CD8-positive, alpha-beta memory T cell (primary cell): ENCODE measurements around the gene FAM83C. TPM values are rescaled to one million over a fixed set of nuclear protein-coding genes. Genes with fewer than 3 reads are reported as not detected.

Experiments
- CTCF ChIA-PET: fragments of 350-600 bp; sonication (Branson Sonifier 250); formaldehyde crosslinking; loops from one replicate; lab custom pipeline; 2021; ENCODE audit warnings: antibody characterized with exemption; lab: Charles Lee
- POLR2A ChIA-PET: fragments of 350-600 bp; sonication (Branson Sonifier 250); formaldehyde crosslinking; loops from one replicate; lab custom pipeline; 2021; ENCODE audit warnings: antibody characterized with exemption; lab: Charles Lee
- DNase-seq, 5 donors: peaks; one replicate each; pipeline versions ENCODE4 v3.0.0 to v3.0.0-alpha.2; 2020 to 2022; ENCODE audit warnings: mixed read lengths in 1 of 5
- H3K27ac ChIP-seq: one replicate; pipeline ENCODE4 v1.7.0; 2013; ENCODE audit warnings: low read depth, mild to moderate bottlenecking, low read length, moderate library complexity
- H3K27me3 ChIP-seq: 2 replicates; pipeline ENCODE4 v1.7.0; 2013; ENCODE audit warnings: low read length, mild to moderate bottlenecking; ENCODE audit not compliant: insufficient read depth, poor library complexity, severe bottlenecking
- H3K36me3 ChIP-seq: 2 replicates; pipeline ENCODE4 v1.7.0; 2013; ENCODE audit warnings: mild to moderate bottlenecking, low read length, moderate library complexity; ENCODE audit not compliant: insufficient read depth
- H3K4me1 ChIP-seq: 2 replicates; pipeline ENCODE4 v1.7.0; 2013; ENCODE audit warnings: mild to moderate bottlenecking, low read length, moderate library complexity; ENCODE audit not compliant: insufficient read depth
- H3K4me3 ChIP-seq: 2 replicates; pipeline ENCODE4 v1.7.0; 2013; ENCODE audit warnings: mild to moderate bottlenecking, low read length
- H3K9me3 ChIP-seq: 2 replicates; pipeline ENCODE4 v1.7.0; 2013; ENCODE audit warnings: mild to moderate bottlenecking, low read length
- H3K27ac Mint-ChIP-seq, 8 donors: one replicate each; pipeline ENCODE4 v1.8.0; 2020 to 2021; ENCODE audit warnings: mixed read lengths in 8 of 8, mild to moderate bottlenecking in 6 of 8, inconsistent platforms in 3 of 8, moderate library complexity in 3 of 8
- H3K27me3 Mint-ChIP-seq, 2 donors: one replicate each; pipeline ENCODE4 v1.8.0; 2020 to 2021; ENCODE audit warnings: mixed read lengths in 2 of 2, mild to moderate bottlenecking in 1 of 2, moderate library complexity in 1 of 2
- H3K36me3 Mint-ChIP-seq, 3 donors: one replicate each; pipeline ENCODE4 v1.8.0; 2020 to 2021; ENCODE audit warnings: mixed read lengths in 3 of 3, inconsistent platforms in 1 of 3, mild to moderate bottlenecking in 1 of 3
- H3K4me1 Mint-ChIP-seq, 3 donors: one replicate each; pipeline ENCODE4 v1.8.0; 2020 to 2021; ENCODE audit warnings: mixed read lengths in 3 of 3, inconsistent platforms in 1 of 3, mild to moderate bottlenecking in 1 of 3
- H3K4me3 Mint-ChIP-seq, 7 donors: one replicate each; pipeline ENCODE4 v1.8.0; 2020 to 2021; ENCODE audit warnings: mixed read lengths in 7 of 7, mild to moderate bottlenecking in 6 of 7, moderate library complexity in 4 of 7, inconsistent platforms in 2 of 7
- H3K9me3 Mint-ChIP-seq, 5 donors: one replicate each; pipeline ENCODE4 v1.8.0; 2020 to 2022; ENCODE audit warnings: mixed read lengths in 5 of 5, mild to moderate bottlenecking in 3 of 5, moderate library complexity in 2 of 5, inconsistent platforms in 1 of 5
- polyA plus RNA-seq: library from polyadenylated mRNA; unstranded; fragments of 300-500 nt; fragmentation: Illumina TruSeq; gene quantifications from one replicate; pipeline ENCODE4 v1.2.3, GENCODE V29; 2021
- total RNA-seq, 2 experiments: library from RNA; stranded (reverse); gene quantifications; one replicate each; pipeline ENCODE4 v1.2.3, GENCODE V29; 2021

The FAM83C gene
- total and polyA plus RNA-seq, 3 experiments from 2014 or later: not detected

GRCh38 chr20:35287509-35288324, 4.5 kb downstream of the FAM83C start:
- Histone ChIP-seq H3K9me3 (no peaks in the 10 kb centered on the region), H3K36me3 (no peaks in the 10 kb centered on the region), H3K27ac (no peak overlapping the region), H3K27me3 (no peaks in the 10 kb centered on the region), H3K4me1 (peaks cover 14% of the 10 kb centered on the region), H3K4me3 (no peak overlapping the region)
- peaks cover 19 to 31% (median 23%) of the 10 kb centered on the region in 3 donors for H3K4me1 Mint-ChIP-seq
- H3K4me3 Mint-ChIP-seq: peak overlapping the region in 1 of 7 donors; percentile 48
- ChIA-PET CTCF (interaction anchor here (2.6 kb wide), 1 partner anchor 17 kb away, joined by 11 read pairs; no protein-coding TSS in a partner anchor), POLR2A (interaction anchor here (0.5 to 1.5 kb wide), 2 partner anchors 10 to 23 kb away, joined by 3 read pairs; partner anchors contain the start of gene MMP24OS)
- peaks cover 0 to 13% (median 3%) of the 10 kb centered on the region in 3 donors for H3K36me3 Mint-ChIP-seq
- no peak overlapping the region for H3K27ac Mint-ChIP-seq
- no peaks in the 10 kb centered on the region for H3K9me3 Mint-ChIP-seq
- DNase-seq: no peak
- H3K27me3 Mint-ChIP-seq: peaks cover 0 to 3% of the 10 kb centered on the region in 2 donors

DNA sequence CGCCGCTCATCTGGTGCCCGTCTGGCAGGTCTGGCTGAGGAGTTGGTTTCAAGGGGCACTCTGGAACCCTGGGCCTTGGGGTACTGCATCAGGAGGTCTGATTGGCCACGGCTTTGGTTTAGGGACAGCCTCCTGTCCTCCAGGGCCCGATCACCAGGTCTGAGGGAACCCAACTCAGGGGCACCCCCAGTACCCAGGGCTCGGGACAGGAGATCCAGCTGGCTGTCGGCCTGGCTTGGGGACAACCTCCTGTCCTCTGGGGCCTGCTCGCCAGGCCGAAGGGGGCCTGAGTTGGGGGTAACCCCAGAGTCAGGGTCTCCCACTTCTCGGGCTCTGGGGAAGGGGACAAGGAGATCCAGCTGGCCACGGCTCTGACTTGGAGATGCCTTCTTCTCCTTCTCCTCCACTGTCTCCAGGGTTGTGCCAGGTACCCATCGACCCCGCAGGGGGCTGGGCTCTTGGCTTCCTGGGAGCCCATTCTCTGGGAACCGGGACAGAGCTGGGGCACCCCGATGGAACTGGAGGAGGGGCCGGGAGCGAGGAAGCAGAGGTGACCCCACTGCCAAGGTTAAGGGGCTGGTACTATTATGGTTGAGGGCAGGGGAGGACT, 5.2 kb downstream of the FAM83C start:
- no peaks in the 10 kb centered on the region for H3K9me3 Mint-ChIP-seq
- DNase-seq: no peak
- no peak overlapping the region for H3K27ac Mint-ChIP-seq
- peaks cover 0 to 18% (median 6%) of the 10 kb centered on the region in 3 donors for H3K36me3 Mint-ChIP-seq
- Histone ChIP-seq H3K27ac (no peak overlapping the region), H3K9me3 (no peaks in the 10 kb centered on the region), H3K27me3 (no peaks in the 10 kb centered on the region), H3K36me3 (no peaks in the 10 kb centered on the region), H3K4me1 (peaks cover 14% of the 10 kb centered on the region), H3K4me3 (no peak overlapping the region)
- ChIA-PET CTCF (no interaction called here), POLR2A (no interaction called here)
- peaks cover 22 to 36% (median 27%) of the 10 kb centered on the region in 3 donors for H3K4me1 Mint-ChIP-seq
- H3K4me3 Mint-ChIP-seq: peak overlapping the region in 1 of 7 donors; percentile 34
- peaks cover 0 to under 1% of the 10 kb centered on the region in 2 donors for H3K27me3 Mint-ChIP-seq

DNA sequence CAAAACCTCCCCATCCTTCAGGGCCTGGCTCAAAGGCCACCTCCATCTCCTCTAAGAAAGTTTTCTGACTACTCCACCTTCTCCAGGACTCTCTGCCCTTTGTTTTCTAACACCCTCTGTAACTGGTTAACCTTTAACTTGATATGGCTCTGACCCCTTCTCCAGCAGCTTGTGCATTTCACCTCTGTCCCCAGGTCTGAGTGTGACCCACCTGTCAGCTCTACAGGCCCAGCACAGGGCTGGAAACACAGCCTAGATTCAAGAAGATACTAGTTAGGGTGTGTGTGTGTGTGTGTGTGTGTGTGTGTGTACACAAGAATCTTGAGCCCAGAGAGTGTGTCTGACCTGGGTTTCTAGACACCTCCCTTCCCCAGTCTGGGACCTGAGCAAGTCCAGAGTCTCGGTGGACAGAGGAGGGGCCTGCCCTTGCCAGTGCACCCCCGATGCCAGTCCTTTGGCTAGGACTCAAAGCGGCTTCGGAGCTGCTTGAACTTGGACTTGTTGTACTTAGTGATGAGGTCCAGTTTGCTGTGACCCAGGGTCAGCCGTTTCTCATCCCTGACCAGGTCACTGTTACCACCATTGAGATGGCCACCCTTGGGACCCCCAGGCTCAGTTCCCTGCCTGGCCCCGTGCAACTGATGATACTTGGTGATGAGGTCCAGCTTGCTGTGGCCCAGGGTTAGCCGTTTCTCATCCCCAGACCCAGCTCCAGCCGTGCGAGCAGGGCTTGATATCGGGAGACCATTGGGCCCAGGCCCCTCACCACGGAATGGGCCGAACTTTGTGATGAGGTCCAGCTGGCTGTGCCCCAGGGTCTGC, 5.9 kb downstream of the FAM83C start:
- peaks cover 0 to 25% (median 6%) of the 10 kb centered on the region in 3 donors for H3K36me3 Mint-ChIP-seq
- peaks cover 22 to 41% (median 27%) of the 10 kb centered on the region in 3 donors for H3K4me1 Mint-ChIP-seq
- Histone ChIP-seq H3K27me3 (no peaks in the 10 kb centered on the region), H3K9me3 (no peaks in the 10 kb centered on the region), H3K36me3 (no peaks in the 10 kb centered on the region), H3K4me1 (peaks cover 14% of the 10 kb centered on the region), H3K4me3 (no peak overlapping the region), H3K27ac (no peak overlapping the region)
- ChIA-PET CTCF (no interaction called here), POLR2A (no interaction called here)
- H3K9me3 Mint-ChIP-seq: no peaks in the 10 kb centered on the region
- peak overlapping the region; percentile 20 to 93 (median 82) for H3K27ac Mint-ChIP-seq
- DNase-seq: no peak
- H3K27me3 Mint-ChIP-seq: peaks cover 0 to 1% of the 10 kb centered on the region in 2 donors
- H3K4me3 Mint-ChIP-seq: peak overlapping the region; percentile 87 to 98 (median 90)

DNA sequence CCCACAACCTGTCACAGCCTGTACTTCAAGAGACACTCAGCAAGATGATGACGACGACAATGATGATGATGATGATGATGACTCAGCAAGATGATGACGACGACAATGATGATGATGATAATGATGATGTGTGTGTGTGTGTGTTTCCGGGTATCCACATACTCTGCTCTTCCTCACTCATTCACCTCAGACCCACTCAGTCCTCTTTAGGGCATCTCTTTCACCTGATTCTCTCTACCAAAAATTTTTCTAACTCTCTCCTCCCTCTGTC, 6.5 kb downstream of the FAM83C start:
- H3K4me1 ChIP-seq: peaks cover 14% of the 10 kb centered on the region
- peak overlapping the region; percentile 87 to 98 (median 90) for H3K4me3 Mint-ChIP-seq

GRCh38 chr20:35284992-35285805, 7.0 kb downstream of the FAM83C start:
- Histone ChIP-seq H3K36me3 (peaks cover 7% of the 10 kb centered on the region), H3K27ac (peak overlapping the region; percentile 75), H3K27me3 (no peaks in the 10 kb centered on the region), H3K9me3 (no peaks in the 10 kb centered on the region), H3K4me1 (peaks cover 14% of the 10 kb centered on the region), H3K4me3 (peak overlapping the region; percentile 72)
- H3K27ac Mint-ChIP-seq: peak overlapping the region; percentile 84 to 99 (median 92)
- H3K36me3 Mint-ChIP-seq: peaks cover 0 to 31% (median 9%) of the 10 kb centered on the region in 3 donors
- H3K4me1 Mint-ChIP-seq: peaks cover 24 to 41% (median 29%) of the 10 kb centered on the region in 3 donors
- DNase-seq: no peak
- CTCF ChIA-PET: interaction anchor here (0.9 to 2.5 kb wide), 5 partner anchors 13 to 189 kb away, joined by 3 to 13 read pairs (median 4); no protein-coding TSS in a partner anchor
- POLR2A ChIA-PET: interaction anchor here (0.6 to 1.5 kb wide), 5 partner anchors 58 to 668 kb away, joined by 3 to 5 read pairs (median 4); partner anchors contain the start of gene EDEM2
- H3K27me3 Mint-ChIP-seq: peaks cover 0 to 1% of the 10 kb centered on the region in 2 donors
- peak overlapping the region; percentile 87 to 98 (median 96) for H3K4me3 Mint-ChIP-seq
- no peaks in the 10 kb centered on the region for H3K9me3 Mint-ChIP-seq

More for the DNA sequence above, 6.5 kb downstream of the FAM83C start:
- peaks cover 1% of the 10 kb centered on the region for H3K36me3 ChIP-seq
- no peak overlapping the region for H3K27ac ChIP-seq
- ChIA-PET POLR2A (no interaction called here), CTCF (no interaction called here)
- Mint-ChIP-seq H3K4me1 (peaks cover 22 to 41% (median 27%) of the 10 kb centered on the region in 3 donors), H3K9me3 (no peaks in the 10 kb centered on the region), H3K27me3 (peaks cover 0 to 1% of the 10 kb centered on the region in 2 donors), H3K27ac (peak overlapping the region; percentile 20 to 93 (median 82)), H3K36me3 (peaks cover 0 to 25% (median 6%) of the 10 kb centered on the region in 3 donors)
- no peaks in the 10 kb centered on the region for H3K27me3 ChIP-seq
- no peak overlapping the region for H3K4me3 ChIP-seq
- no peaks in the 10 kb centered on the region for H3K9me3 ChIP-seq
- no peak for DNase-seq

DNA sequence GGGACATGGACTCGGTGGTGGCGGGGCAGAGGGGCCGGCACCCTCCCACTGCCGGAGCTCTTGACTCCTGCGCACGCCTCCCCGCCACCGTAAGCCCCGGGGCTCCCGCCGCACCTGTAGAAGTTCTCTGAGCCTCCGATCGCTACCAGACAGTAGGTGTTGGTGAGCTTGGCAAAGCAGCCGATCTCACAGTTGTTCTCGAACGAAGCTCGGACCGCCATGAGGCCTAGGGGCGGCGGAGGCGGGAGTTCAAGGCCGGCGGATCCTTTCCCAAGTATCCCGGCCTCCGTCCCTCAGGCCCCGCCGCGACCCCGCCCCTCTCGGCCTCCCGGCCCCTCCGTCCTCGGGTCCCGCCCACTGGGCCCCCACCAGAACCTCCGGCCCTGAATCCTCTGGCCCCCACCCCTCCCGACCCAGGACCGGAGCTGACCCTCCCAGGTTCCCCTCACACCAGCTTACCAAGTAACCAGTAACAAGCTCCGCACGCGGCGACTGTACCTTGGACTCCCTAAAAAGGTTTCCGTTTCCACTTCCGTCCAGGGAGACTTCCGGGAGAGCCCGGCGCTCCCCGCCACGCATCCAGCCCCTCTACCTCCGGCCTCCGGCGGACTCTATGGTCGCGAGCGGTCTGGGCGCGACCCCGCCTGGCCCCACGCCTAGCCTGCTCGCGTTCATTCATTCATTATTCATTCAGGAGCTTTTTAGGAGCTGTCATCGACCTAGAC, 7.8 kb downstream of the FAM83C start, which contains the start of gene EIF6:
Gene EIF6, minus strand, starts transcription at position 506 of the 725 bp plus-strand sequence. Its CDS starts 285 bp downstream, at position 221.
- H3K4me3 ChIP-seq: peak within 1 kb of the TSS; percentile 72
- peaks cover 0 to 1% of the 10 kb centered on the region in 2 donors for H3K27me3 Mint-ChIP-seq
- H3K36me3 ChIP-seq: peaks cover 14% of the 10 kb centered on the region
- peaks cover 28 to 41% (median 32%) of the 10 kb centered on the region in 3 donors for H3K4me1 Mint-ChIP-seq
- peak within 1 kb of the TSS; percentile 75 for H3K27ac ChIP-seq
- CTCF ChIA-PET: interaction anchor here (0.9 to 2.5 kb wide), 7 partner anchors 9 to 188 kb away, joined by 3 to 13 read pairs (median 3); no protein-coding TSS in a partner anchor
- DNase-seq: peak; percentile 53 to 77 (median 61)
- POLR2A ChIA-PET: interaction anchor here (0.5 to 1.5 kb wide), 11 partner anchors 12 to 1790 kb away, joined by 3 to 6 read pairs (median 4); partner anchors contain the start of gene EDEM2
- H3K27ac Mint-ChIP-seq: peak within 1 kb of the TSS; percentile 84 to 99 (median 92)
- peaks cover 14% of the 10 kb centered on the region for H3K4me1 ChIP-seq
- H3K4me3 Mint-ChIP-seq: peak within 1 kb of the TSS; percentile 87 to 98 (median 96)
- H3K9me3 Mint-ChIP-seq: no peaks in the 10 kb centered on the region
- no peaks in the 10 kb centered on the region for H3K9me3 ChIP-seq
- peaks cover 0 to 38% (median 12%) of the 10 kb centered on the region in 3 donors for H3K36me3 Mint-ChIP-seq
- H3K27me3 ChIP-seq: no peaks in the 10 kb centered on the region
